C4-2B (cell line): ENCODE data around the gene CLNK.

Source experiments
- ZFX ChIP-seq: fragments of 450-650 bp; IDR thresholded peaks from 2 replicates; pipeline ENCODE4 v1.6.1; 2017
- TF ChIP-seq, protein P1 (sequence below): fragments of 450-650 bp; conservative IDR thresholded peaks from 2 replicates; pipeline ENCODE4 v1.5.1; 2017; ENCODE audit warnings: mild to moderate bottlenecking

DNA sequence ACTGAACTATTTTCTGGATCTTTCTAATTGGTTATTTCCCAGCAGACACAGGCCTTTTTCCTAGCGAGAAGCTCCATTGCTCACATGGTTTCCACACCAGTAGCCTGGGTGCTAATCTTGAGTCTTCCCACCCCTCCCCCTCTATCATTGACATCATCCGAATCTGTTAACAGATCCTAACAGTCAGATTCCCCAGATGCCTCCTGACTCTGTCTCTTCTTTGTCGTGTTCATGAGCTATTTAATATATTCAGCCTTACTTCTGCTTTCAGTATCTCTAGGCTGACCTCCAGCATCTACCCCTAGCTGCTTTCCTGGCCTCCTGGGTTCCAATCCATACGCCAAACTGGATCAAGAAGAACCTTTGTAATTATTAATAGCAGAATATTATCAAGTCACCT, 85.0 kb downstream of the CLNK start:
- TF ChIP-seq, protein P1, sequence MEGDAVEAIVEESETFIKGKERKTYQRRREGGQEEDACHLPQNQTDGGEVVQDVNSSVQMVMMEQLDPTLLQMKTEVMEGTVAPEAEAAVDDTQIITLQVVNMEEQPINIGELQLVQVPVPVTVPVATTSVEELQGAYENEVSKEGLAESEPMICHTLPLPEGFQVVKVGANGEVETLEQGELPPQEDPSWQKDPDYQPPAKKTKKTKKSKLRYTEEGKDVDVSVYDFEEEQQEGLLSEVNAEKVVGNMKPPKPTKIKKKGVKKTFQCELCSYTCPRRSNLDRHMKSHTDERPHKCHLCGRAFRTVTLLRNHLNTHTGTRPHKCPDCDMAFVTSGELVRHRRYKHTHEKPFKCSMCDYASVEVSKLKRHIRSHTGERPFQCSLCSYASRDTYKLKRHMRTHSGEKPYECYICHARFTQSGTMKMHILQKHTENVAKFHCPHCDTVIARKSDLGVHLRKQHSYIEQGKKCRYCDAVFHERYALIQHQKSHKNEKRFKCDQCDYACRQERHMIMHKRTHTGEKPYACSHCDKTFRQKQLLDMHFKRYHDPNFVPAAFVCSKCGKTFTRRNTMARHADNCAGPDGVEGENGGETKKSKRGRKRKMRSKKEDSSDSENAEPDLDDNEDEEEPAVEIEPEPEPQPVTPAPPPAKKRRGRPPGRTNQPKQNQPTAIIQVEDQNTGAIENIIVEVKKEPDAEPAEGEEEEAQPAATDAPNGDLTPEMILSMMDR, result no peak
- no peak for TF ChIP-seq ZFX
